ENCODE measurements around the gene CBX4. TPM values are rescaled to one million over a fixed set of nuclear protein-coding genes. Genes with fewer than 3 reads are reported as not detected.

Gene CBX4
- total RNA-seq, 1 donor from 2014 or later: 11.1 TPM

GRCh38 chr17:79841369-79842135 is 2.3 kb upstream of the CBX4 start:
- DNase-seq: no peak

- no peak for DNase-seq
These were observed 1.7 kb upstream of the CBX4 start for GRCh38 chr17:79840989-79841286.

GRCh38 chr17:79840269-79840988 is 1.2 kb upstream of the CBX4 start:
- peak; percentile 69 for DNase-seq

- peak; percentile 66 for DNase-seq
These were observed 542 bp downstream of the CBX4 start for GRCh38 chr17:79838522-79839274.

GRCh38 chr17:79837888-79838521 is 1.2 kb downstream of the CBX4 start:
- no peak for DNase-seq

GRCh38 chr17:79836972-79837887 is 2.0 kb downstream of the CBX4 start:
- no peak for DNase-seq

GRCh38 chr17:79836510-79836971 is 2.7 kb downstream of the CBX4 start:
- DNase-seq: no peak

GRCh38 chr17:79835953-79836509 is 3.2 kb downstream of the CBX4 start:
- no peak for DNase-seq

- DNase-seq: no peak
These were observed 3.8 kb downstream of the CBX4 start for GRCh38 chr17:79835470-79835899.

- DNase-seq: peak; percentile 54
These were observed 4.4 kb downstream of the CBX4 start for GRCh38 chr17:79834565-79835469.

- no peak for DNase-seq
These were observed 5.3 kb downstream of the CBX4 start for GRCh38 chr17:79833744-79834564.

GRCh38 chr17:79833110-79833450 is 6.2 kb downstream of the CBX4 start:
- no peak for DNase-seq

- DNase-seq: no peak
These were observed 6.8 kb downstream of the CBX4 start for GRCh38 chr17:79832218-79833109.

GRCh38 chr17:79831265-79832217 is 7.7 kb downstream of the CBX4 start:
- no peak for DNase-seq

GRCh38 chr17:79830763-79831264 is 8.4 kb downstream of the CBX4 start:
- DNase-seq: no peak

GRCh38 chr17:79830303-79830702 is 8.9 kb downstream of the CBX4 start:
- DNase-seq: no peak

- DNase-seq: no peak
These were observed 9.8 kb downstream of the CBX4 start for GRCh38 chr17:79829457-79829856.
